GM10248 (cell line): ENCODE results near the gene ANKRD31.
A peak's percentile ranks its signal among the peaks of the same experiment; 100 is the strongest.
"Not testable (repeated sequence)": the region's sequence is repeated elsewhere in the genome, so short reads cannot be mapped to it uniquely, and the experiment has no call there.

Experiments used
- CTCF ChIA-PET: fragments of 300-600 bp; sonication (Branson Sonifier 250); formaldehyde crosslinking; extraction: SDS; loops from one replicate; lab custom pipeline; 2021; ENCODE audit warnings: antibody characterized with exemption; lab: Yijun Ruan, JAX
- POLR2A ChIA-PET: fragments of 350-650 bp; sonication (Branson Sonifier 250); formaldehyde crosslinking; extraction: SDS; loops from one replicate; lab custom pipeline; 2020; ENCODE audit warnings: antibody characterized with exemption; lab: Yijun Ruan, JAX
- DNase-seq: peaks from one replicate; pipeline ENCODE4 v3.0.0; 2012; ENCODE audit errors: extremely low spot score
- TF ChIP-seq, protein P1 (sequence below): IDR thresholded peaks from 2 replicates; pipeline ENCODE4 v1.5.1; 2012; ENCODE audit warnings: mild to moderate bottlenecking, low read depth; ENCODE audit errors: extremely low read depth, missing control alignments, control extremely low read depth

The ANKRD31 gene

DNA sequence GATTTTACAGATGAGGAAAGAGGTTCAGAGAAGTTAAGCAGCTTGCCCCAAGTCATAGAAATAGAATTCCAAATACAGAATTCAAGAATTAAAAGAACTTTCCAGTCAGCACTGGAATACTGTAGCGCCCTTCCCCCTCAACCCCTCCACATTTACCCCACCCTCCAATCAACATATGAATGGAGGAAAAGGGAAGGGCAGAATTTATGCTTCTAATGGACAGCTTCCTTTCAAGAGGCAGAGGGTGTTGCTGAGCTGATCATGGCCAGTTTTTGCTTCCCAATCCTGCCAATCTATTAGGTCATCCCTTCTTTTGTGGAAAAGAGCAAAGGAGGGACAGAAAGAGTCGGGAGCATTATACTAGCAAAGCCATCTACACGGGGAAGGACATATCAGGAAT, 39.1 kb upstream of the ANKRD31 start:
- ChIA-PET CTCF (interaction anchor here (0.8 to 1.0 kb wide), 2 partner anchors 23 to 40 kb away, joined by 3 read pairs; no protein-coding TSS in a partner anchor), POLR2A (no interaction called here)
- TF ChIP-seq, protein P1, sequence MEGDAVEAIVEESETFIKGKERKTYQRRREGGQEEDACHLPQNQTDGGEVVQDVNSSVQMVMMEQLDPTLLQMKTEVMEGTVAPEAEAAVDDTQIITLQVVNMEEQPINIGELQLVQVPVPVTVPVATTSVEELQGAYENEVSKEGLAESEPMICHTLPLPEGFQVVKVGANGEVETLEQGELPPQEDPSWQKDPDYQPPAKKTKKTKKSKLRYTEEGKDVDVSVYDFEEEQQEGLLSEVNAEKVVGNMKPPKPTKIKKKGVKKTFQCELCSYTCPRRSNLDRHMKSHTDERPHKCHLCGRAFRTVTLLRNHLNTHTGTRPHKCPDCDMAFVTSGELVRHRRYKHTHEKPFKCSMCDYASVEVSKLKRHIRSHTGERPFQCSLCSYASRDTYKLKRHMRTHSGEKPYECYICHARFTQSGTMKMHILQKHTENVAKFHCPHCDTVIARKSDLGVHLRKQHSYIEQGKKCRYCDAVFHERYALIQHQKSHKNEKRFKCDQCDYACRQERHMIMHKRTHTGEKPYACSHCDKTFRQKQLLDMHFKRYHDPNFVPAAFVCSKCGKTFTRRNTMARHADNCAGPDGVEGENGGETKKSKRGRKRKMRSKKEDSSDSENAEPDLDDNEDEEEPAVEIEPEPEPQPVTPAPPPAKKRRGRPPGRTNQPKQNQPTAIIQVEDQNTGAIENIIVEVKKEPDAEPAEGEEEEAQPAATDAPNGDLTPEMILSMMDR = no peak
- no peak for DNase-seq

DNA sequence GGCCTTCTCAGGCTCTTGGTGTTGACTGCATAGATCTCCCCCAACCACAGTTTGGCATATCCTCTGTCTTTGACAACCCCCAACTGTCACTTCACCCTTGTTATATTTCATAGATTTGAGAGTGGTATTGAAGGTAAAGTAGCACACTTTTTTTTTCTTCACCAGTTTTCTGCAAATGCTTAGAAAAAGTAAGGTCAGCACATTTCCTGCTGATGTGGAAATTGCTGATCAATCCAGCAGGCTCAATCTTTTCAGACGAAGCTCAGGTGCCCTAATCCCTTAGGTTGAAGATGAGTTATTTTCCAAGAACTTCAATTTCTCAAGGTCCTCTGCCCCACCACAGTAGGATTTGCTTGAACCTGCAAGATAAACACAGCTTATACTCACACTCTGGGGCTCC, 38.5 kb upstream of the ANKRD31 start:
- ChIA-PET POLR2A (no interaction called here), CTCF (interaction anchor here (1.0 kb wide), 1 partner anchor 39 kb away, joined by 3 read pairs; no protein-coding TSS in a partner anchor)
- no peak for DNase-seq
- TF ChIP-seq, protein P1 = no peak

DNA sequence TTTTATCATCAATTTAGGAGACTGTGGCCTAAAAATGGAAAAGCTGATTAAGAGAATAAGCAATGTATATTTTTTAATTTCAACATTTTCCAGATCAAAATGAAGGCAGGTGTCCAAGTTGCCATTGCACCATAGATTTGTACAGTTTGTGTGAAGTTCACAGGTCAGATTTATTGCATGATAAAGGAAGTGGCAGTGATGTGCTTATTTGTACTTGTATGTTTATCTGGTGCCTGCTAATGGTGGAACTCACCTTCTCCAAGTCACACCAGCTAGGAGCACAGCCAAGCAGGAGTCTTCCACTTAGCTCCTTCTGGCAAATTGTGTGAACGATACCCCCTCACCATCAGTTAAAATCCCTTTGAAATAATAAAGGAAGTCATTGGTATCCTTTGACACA, 37.8 kb upstream of the ANKRD31 start:
- DNase-seq = no peak
- TF ChIP-seq, protein P1 = no peak
- ChIA-PET POLR2A (no interaction called here), CTCF (no interaction called here)

DNA sequence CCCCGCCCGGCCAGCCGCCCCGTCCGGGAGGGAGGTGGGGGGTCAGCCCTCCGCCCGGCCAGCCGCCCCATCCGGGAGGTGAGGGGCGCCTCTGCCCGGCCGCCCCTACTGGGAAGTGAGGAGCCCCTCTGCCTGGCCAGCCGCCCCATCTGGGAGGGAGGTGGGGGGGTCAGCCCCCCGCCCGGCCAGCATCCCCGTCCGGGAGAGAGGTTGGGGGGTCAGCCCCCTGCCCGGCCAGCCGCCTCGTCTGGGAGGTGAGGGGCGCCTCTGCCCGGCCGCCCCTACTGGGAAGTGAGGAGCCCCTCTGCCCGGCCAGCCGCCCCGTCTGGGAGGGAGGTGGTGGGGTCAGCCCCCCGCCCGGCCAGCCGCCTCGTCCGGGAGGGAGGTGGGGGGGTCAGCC, 33.9 kb upstream of the ANKRD31 start:
- DNase-seq, CTCF ChIA-PET, POLR2A ChIA-PET: not testable (repeated sequence)

DNA sequence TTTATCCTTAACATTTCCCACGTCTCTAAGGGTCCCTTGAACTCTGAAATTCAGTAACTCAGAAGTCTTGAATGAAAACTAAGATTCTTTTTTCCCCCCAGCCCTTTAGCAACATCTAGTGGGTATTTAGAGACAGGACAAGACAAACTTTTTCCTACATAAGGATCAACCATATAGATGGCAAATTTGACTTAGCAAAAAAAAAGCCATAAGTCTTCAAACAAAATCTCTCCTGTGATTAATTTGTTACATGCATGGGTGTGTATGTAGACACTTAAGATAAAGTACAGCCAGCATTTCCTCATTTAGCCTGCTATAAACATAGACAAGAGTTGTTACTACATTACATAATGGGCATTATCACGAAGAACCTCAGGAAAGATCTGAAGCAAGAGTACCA, 29.1 kb upstream of the ANKRD31 start:
- ChIA-PET CTCF (no interaction called here), POLR2A (no interaction called here)
- TF ChIP-seq, protein P1 = peak; percentile 29
- DNase-seq = peak; percentile 20

DNA sequence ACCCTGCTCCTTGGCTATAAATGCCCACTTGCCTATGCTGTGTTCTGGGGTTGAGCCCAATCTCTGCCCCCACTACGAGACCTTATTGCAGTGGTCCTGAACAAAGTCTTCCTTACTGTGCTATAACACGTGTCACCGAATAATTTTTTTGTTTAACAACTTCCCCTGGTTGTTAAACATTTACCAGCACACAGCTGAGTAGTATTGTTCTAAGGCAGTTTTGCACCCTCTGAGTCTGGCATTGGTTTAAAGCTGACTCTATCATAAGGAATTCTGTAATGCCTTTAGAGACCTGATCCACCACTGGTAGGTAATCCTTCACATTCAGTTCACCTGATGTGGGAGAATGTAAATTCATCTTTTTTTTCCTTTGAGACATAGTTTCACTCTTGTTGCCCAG, 25.6 kb upstream of the ANKRD31 start:
- no peak for DNase-seq
- CTCF ChIA-PET = interaction anchor here (0.6 to 2.4 kb wide), 3 partner anchors 24 to 29 kb away, joined by 3 to 6 read pairs (median 3); partner anchors contain the start of gene ANKRD31
- TF ChIP-seq, protein P1 = no peak
- POLR2A ChIA-PET = no interaction called here

DNA sequence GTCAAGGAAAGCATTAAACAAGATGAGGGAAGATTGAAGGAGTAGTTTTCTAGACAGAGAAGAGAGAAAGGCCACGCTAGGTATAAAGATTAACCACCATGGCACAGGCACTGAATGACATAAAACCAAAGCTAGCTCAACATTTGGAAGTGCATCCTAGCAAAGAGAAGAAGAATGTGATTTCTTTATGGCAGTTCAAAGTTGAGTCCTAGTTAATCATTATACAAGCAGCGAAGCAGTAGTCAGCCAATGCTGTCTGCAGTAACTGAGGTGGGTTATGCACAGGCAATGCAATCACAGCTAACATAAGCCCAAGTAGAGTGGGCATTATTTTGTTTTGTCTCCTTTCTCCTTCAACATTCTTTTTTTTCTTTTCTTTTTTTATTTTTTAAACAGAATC, 24.0 kb upstream of the ANKRD31 start:
- POLR2A ChIA-PET = no interaction called here
- TF ChIP-seq, protein P1 = no peak
- no peak for DNase-seq

DNA sequence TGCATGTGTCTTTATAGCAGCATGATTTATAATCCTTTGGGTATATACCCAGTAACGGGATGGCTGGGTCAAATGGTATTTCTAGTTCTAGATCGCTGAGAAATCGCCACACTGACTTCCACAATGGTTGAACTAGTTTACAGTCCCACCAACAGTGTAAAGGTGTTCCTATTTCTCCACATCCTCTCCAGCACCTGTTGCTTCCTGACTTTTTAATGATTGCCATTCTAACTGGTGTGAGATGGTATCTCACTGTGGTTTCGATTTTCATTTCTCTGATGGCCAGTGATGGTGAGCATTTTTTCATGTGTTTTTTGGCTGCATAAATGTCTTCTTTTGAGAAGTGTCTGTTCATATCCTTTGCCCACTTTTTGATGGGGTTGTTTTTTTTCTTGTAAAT, 13.8 kb upstream of the ANKRD31 start:
- DNase-seq, CTCF ChIA-PET, POLR2A ChIA-PET: not testable (repeated sequence)

More for the DNA sequence above, 24.0 kb upstream of the ANKRD31 start:
- CTCF ChIA-PET = interaction anchor here (2.4 kb wide), 1 partner anchor 24 kb away, joined by 6 read pairs; the partner anchor contains the start of gene ANKRD31
